Lung (tissue), 12 donors: ENCODE measurements around the gene FGFR2. TPM values are rescaled to one million over a fixed set of nuclear protein-coding genes. Genes with fewer than 3 reads are reported as not detected.

Experiments used
- ATAC-seq: fragments of 200-7000 bp; cut with Tn5 transposase; one replicate; pipeline ENCODE4 v1.9.1; 2020; ENCODE audit warnings: moderate number of reproducible peaks; ENCODE audit not compliant: insufficient read depth, low FRiP score
- DNase-seq, 3 donors: peaks; one replicate each; pipeline ENCODE4 v3.0.0-alpha.2; 2013 to 2017
- H3K27ac ChIP-seq, 2 donors: one replicate each; pipeline ENCODE4 v1.5.1; 2013; ENCODE audit warnings: mild to moderate bottlenecking in 2 of 2, moderate library complexity in 2 of 2, control low read depth in 1 of 2, inconsistent platforms in 1 of 2, low read depth in 1 of 2, low read length in 1 of 2
- H3K27me3 ChIP-seq, 3 donors: one replicate each; pipeline ENCODE4 v1.5.1; 2013; ENCODE audit warnings: low read length in 2 of 3; ENCODE audit not compliant: control insufficient read depth in 3 of 3, insufficient read depth in 3 of 3
- H3K36me3 ChIP-seq, 4 donors: one replicate each; pipeline ENCODE4 v1.5.1; 2013; ENCODE audit warnings: low read length in 4 of 4, mild to moderate bottlenecking in 1 of 4, moderate library complexity in 1 of 4; ENCODE audit not compliant: control insufficient read depth in 4 of 4, insufficient read depth in 4 of 4
- H3K4me1 ChIP-seq, 5 donors: one replicate each; pipeline ENCODE4 v1.5.1; 2013; ENCODE audit warnings: low read length in 5 of 5, mild to moderate bottlenecking in 2 of 5, moderate library complexity in 1 of 5; ENCODE audit not compliant: control insufficient read depth in 5 of 5, insufficient read depth in 5 of 5
- H3K4me3 ChIP-seq: one replicate; pipeline ENCODE4 v1.5.1; 2013; ENCODE audit warnings: mild to moderate bottlenecking, control low read depth, moderate library complexity
- H3K9ac ChIP-seq, 2 donors: one replicate each; pipeline ENCODE4 v1.5.1; 2013; ENCODE audit warnings: low read length in 2 of 2, control low read depth in 1 of 2; ENCODE audit not compliant: insufficient read depth in 1 of 2
- H3K9me3 ChIP-seq, 4 donors: one replicate each; pipeline ENCODE4 v1.5.1; 2013; ENCODE audit warnings: low read length in 3 of 4, mild to moderate bottlenecking in 1 of 4, moderate library complexity in 1 of 4; ENCODE audit not compliant: control insufficient read depth in 4 of 4, insufficient read depth in 3 of 4
- WGBS, 2 donors: extraction: QIAGEN DNeasy Blood & Tissue Kit; methylation state at CpG; one replicate each; pipeline ENCODE4 v1.1.7; 2013; 5-methylcytosine and 5-hydroxymethylcytosine counted together
- polyA plus RNA-seq, 2 donors: library from polyadenylated mRNA; stranded (reverse); fragments of 200-250 nt; gene quantifications; one replicate each; pipeline ENCODE4 v1.2.1, GENCODE V29; 2013
- total RNA-seq, 2 donors: library from RNA; depleted of rRNA in 1 of 2; stranded (reverse); fragments of >200 nt in 1 of 2; gene quantifications; one replicate each; pipeline ENCODE4 v1.2.1, GENCODE V29; 2014 to 2021
- TF ChIP-seq, protein P1 (sequence below): IDR thresholded peaks from 2 replicates; pipeline ENCODE4 v1.5.1; 2012; ENCODE audit warnings: mild to moderate bottlenecking; ENCODE audit errors: control extremely low read depth, extremely low read depth
- donor health status: control.
- donor health status: control.
- donor health status: Bipolar disorder and iron deficiency.
- donor health status: healthy.
- donor health status: DM: yes; HTN: yes; CAD: no.

The FGFR2 gene
- total and polyA plus RNA-seq, 4 donors = 11.4 to 230 (median 41.7) TPM

DNA sequence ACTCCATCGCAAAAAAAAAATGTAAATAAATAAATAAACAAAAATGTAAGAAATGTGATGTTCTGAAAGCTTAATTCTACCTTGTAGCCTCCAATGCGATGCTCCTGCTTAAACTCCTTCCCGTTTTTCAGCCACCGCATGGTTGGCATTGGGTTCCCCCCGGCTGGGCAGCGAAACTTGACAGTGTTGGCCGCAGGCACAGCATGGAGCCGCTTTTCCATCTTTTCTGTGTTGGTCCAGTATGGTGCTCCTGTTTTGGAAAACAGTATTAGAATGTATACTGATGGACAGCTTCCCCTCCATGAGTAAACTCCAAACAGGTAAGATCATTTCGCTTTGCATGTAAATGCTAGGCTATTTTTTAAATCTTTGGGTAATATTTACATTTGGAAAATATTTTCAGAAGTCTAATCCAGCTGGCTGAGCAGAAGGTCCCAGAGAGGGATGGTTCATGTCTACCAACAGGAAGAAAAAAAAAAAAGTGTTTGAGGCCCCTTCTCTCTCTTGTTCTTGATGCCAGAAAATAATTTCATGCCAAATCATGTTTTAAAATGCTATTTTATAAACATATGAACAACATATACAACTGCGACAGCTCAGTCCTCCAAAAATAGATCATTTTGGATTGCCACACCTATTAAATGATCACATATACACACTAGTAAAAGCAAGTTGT lies 46.9 kb downstream of the FGFR2 start:
- peaks cover 0 to 19% (median 2%) of the 10 kb centered on the region in 5 donors for H3K4me1 ChIP-seq
- WGBS, 2 donors = 90 to 93% methylated on average over 10 of the region's 10 CpGs
- peak in 2 of 3 donors; percentile 84 to 85 for DNase-seq
- H3K9me3 ChIP-seq = peaks cover 0 to 2% (median 0%) of the 10 kb centered on the region in 4 donors
- H3K36me3 ChIP-seq = peaks cover 0 to 28% (median 12%) of the 10 kb centered on the region in 4 donors
- TF ChIP-seq, protein P1, sequence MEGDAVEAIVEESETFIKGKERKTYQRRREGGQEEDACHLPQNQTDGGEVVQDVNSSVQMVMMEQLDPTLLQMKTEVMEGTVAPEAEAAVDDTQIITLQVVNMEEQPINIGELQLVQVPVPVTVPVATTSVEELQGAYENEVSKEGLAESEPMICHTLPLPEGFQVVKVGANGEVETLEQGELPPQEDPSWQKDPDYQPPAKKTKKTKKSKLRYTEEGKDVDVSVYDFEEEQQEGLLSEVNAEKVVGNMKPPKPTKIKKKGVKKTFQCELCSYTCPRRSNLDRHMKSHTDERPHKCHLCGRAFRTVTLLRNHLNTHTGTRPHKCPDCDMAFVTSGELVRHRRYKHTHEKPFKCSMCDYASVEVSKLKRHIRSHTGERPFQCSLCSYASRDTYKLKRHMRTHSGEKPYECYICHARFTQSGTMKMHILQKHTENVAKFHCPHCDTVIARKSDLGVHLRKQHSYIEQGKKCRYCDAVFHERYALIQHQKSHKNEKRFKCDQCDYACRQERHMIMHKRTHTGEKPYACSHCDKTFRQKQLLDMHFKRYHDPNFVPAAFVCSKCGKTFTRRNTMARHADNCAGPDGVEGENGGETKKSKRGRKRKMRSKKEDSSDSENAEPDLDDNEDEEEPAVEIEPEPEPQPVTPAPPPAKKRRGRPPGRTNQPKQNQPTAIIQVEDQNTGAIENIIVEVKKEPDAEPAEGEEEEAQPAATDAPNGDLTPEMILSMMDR = no peak
- no peak overlapping the region for H3K27ac ChIP-seq
- no peak overlapping the region for H3K9ac ChIP-seq
- H3K27me3 ChIP-seq = no peaks in the 10 kb centered on the region
- H3K4me3 ChIP-seq = no peak overlapping the region
- no peak for ATAC-seq

GRCh38 chr10:121544301-121544869 lies 53.9 kb downstream of the FGFR2 start:
- Histone ChIP-seq H3K4me3 (no peak overlapping the region), H3K27me3 (no peaks in the 10 kb centered on the region), H3K9ac (no peak overlapping the region), H3K27ac (no peak overlapping the region), H3K36me3 (peaks cover 0 to 22% (median 10%) of the 10 kb centered on the region in 4 donors), H3K9me3 (peaks cover 0 to 7% (median 0%) of the 10 kb centered on the region in 4 donors), H3K4me1 (peaks cover 0 to 14% (median 4%) of the 10 kb centered on the region in 5 donors)
- no peak for DNase-seq
- no peak for ATAC-seq
- TF ChIP-seq, protein P1 = no peak
- 93 to 99% methylated on average over 5 of the region's 5 CpGs for WGBS, 2 donors

DNA sequence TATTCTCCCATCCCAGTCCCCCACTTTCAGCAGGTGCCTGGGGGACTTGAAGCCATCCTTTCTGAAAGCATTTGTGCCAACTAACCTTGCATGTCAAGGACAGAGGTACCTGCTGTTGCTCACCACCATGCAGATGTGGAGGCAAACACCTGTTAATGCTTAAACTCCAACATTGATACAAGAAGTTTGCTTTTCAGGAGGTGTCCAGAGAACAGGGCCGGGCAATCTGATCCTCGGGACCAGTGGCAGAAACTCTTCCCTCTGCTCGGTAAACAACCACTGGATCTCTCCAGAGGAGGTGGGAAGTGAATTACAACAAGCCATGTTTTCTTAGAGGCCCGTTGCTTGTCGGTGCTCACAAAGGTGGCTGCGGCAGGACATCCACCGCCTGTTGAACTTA lies 54.7 kb downstream of the FGFR2 start:
- TF ChIP-seq, protein P1 = no peak
- WGBS, 2 donors = 80 to 81% methylated on average over 7 of the region's 7 CpGs
- H3K36me3 ChIP-seq = peaks cover 0 to 26% (median 12%) of the 10 kb centered on the region in 4 donors
- no peak overlapping the region for H3K27ac ChIP-seq
- peaks cover 0 to 5% (median 0%) of the 10 kb centered on the region in 4 donors for H3K9me3 ChIP-seq
- ATAC-seq (no peak), DNase-seq (no peak)
- H3K9ac ChIP-seq = no peak overlapping the region
- no peak overlapping the region for H3K4me3 ChIP-seq
- no peaks in the 10 kb centered on the region for H3K27me3 ChIP-seq
- H3K4me1 ChIP-seq = peaks cover 0 to 14% (median 4%) of the 10 kb centered on the region in 5 donors
